Effector CD4-positive, alpha-beta T cell (primary cell): ENCODE data around the gene ANKRD36C.
A peak's percentile ranks its signal among the peaks of the same experiment; 100 is the strongest.
"Not testable (repeated sequence)": the region's sequence is repeated elsewhere in the genome, so short reads cannot be mapped to it uniquely, and the experiment has no call there.

Experiments used
- DNase-seq: peaks from one replicate; pipeline ENCODE4 v3.0.0-alpha.2; 2020

ANKRD36C gene

DNA sequence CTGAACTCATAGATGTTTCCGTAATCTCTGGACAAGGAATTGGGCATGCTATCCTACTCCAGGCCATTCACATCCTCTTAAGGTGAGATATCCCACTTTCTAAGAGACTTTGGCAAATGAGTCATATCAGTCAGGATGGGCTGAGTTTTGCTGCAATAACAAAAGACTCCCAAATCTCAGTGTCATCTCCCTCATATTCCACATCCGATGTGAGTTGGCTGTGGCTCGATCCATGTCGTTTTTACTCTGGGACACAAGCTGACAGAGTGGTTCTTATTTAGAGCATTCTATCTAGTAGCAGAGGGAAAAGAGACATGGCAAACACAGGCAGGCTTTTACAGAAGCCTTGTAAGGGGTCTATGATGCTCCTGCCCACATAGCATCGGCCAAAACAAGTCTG, 14.6 kb upstream of the ANKRD36C start:
- not testable (repeated sequence) for DNase-seq

DNA sequence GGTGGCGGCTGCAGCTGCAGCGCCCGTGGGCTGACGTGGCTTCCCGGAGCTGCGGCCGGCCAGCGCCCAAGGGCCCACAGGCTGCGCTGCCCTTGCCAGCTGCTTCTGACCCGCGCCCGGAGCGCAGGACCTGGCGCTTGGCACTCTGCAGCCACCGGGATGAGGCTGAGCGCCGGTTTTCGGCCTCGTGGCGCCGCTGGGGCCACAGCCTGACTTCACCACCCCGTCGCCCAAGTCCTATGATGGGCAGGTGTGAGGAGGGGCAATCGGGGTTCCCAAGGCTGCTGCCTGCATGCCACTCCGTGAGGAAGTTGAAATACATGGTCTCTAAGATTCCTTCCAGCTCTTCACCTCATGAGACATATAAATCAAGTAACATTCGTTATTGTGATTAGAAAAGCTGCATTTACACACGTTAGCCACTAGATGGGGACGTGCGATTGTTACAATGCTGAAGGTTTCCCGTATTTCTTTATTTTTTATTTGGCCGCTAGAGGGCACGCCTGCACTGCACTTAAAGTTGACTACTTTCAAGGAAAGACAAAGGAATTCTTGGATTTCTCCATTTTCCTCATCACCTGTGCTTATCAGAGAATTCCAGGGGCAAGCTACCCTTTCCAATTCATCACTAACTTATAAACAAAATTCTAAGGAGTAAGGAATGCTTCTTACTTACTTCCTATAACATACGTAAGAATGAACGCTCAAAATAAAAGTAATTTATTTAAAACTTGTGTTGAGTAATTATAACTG, 1.1 kb upstream of the ANKRD36C start:
- DNase-seq: peak; percentile 50

DNA sequence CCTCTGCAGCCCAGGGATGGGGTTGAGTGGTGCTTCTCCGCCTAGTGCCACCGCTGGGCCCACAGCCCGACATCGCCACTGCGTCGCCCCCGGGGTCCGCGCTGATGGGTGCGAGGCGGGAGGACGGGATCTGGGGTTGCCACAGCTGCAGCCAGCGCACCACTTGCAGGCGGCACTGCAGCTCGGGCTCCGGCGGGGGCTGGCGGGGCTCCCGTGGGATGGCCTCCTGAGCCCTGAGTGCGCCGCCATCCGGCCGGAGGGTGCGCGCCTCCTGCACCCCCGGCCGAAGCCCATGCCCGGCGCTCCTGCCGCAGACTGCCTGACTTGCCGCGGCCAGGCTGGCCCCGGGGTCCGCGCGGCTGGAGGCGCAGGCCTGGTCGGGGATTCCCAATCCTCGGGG, 478 bp upstream of the ANKRD36C start:
- DNase-seq: not testable (repeated sequence)

DNA sequence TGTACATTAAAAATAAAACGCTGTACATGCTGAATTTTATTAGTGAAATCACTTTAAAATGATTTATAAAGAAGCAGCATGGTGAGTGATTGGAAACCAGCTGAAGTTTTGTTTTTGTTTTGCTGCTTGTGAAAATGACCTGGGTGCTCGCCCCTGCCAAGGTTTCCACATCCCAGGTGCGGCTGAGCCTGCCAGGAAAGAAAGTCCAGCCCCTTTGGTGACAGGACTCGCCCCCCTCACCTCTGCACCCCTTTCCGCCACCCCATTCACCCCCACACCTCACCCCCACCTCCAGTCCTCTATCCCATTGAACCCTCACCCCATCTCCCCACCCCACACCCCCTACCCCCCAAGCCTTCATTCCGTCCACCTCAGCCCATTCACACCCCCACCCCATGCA, 740 bp downstream of the ANKRD36C start:
- DNase-seq: not testable (repeated sequence)

DNA sequence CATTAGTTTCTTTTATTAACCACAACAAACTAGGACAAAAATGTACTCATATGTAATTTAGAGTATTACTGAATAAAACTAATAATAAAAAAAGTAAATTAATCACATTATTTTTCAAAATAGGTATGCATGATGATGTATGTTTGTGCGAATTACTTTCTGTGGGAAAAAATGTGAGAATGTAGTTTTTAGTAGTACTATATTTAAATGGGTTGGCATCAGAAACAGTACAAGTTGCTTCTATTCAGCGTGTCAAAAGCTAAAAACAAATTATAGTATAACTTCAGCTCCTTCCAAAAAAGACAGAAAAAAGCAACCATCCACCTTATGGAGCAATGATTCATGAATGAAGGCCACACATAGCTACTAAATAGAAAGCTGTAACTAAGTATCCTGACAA, 40.0 kb downstream of the ANKRD36C start:
- DNase-seq: not testable (repeated sequence)

DNA sequence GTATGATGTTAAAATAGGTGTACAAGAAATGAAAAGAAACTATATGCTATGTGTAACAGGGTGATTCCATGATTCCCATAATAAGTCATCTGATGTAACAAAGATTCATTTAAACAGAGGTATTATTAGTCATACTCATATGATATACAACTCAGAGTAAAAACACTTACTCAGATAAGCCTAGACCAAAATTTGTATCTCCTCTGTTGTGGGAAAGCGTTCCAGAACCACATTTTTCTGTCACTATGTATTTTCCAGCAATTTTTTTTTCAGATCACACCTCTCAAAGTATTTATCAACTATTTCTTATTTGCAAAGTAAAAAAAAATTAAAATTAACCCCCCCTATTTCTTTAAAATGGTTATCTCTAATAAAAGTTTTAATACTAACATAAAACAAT, 43.6 kb downstream of the ANKRD36C start:
- not testable (repeated sequence) for DNase-seq

DNA sequence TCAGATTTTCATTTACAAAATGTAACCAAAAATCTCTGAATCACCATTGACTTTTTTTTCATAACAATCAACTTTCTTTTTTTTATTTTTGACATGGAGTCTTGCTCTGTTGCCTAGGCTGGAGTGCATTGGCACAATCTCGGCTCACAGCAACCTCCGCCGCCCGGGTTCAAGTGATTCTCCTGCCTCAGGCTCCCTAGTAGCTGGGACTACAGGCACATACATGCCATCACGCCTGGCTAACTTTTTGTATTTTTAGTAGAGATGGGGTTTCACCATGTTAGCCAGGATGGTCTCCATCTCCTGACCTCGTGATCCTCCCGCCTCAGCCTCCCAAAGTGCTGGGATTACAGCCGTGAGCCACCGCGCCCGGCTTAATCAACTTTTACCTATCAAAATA, 51.7 kb downstream of the ANKRD36C start:
- DNase-seq: not testable (repeated sequence)

DNA sequence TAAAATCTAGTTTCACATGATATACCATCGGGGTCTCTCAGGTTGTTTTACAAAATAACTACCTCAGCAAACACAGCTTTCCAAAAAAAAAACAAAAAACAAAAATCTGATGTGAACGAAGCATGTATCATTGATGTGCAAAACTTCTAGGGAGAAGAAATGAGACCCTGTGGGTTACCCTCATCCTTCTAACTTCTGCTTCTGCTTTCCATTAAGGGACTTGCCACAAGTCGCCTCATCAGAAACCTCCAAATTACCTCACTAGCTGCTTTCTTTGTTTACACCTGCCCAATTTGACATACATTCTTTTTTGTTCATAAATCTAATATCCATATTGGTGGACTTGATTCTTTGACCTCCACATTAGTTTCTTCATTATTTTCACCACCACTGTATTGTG, 60.9 kb downstream of the ANKRD36C start:
- DNase-seq: not testable (repeated sequence)

DNA sequence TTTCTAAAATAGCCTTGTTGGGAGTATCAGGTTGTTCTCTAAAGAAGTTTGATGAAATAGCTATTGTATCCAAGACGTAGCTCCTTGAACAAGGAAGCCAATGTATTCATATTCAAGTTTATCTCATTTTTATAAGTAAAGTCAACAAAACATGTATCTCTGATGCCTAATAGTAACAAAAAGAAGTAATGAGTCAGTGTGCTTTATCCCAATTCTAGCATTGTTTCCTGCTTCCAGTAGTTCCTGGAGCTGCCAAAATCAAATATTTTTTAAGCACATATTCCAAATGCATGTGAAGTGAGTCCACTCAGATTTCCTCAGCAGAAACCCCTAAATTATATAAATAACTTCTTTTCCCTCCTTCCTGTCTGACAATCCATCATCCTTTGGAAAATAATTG, 74.6 kb downstream of the ANKRD36C start:
- DNase-seq: not testable (repeated sequence)

DNA sequence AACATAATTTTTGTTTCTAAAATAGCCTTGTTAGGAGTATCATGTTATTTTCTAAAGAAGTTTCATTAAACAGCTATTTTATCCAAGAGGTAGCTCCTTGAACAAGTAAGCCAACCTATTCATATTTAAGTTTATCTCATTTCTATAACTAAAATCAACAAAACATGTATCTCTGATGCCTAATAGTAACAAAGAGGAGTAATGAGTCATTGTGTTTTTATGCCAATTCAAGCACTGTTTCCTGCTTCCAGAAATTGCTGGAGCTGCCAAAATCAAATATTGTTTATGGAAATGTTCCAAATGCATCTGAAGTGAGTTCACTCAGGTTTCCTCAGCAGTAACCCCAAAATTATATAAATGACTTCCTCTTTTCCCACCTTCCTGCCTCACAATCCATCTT, 76.5 kb downstream of the ANKRD36C start:
- not testable (repeated sequence) for DNase-seq

DNA sequence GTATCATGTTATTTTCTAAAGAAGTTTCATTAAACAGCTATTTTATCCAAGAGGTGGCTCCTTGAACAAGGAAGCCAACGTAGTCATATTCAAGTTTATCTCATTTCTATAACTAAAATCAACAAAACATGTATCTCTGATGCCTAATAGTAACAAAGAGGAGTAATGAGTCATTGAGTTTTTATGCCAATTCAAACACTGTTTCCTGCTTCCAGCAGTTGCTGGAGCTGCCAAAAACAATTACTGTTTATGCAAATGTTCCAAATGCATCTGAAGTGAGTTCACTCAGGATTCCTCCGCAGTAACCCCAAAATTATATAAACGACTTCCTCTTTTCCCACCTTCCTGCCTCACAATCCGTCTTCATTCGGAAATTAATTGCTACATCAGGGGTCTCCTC, 80.2 kb downstream of the ANKRD36C start:
- DNase-seq: not testable (repeated sequence)

DNA sequence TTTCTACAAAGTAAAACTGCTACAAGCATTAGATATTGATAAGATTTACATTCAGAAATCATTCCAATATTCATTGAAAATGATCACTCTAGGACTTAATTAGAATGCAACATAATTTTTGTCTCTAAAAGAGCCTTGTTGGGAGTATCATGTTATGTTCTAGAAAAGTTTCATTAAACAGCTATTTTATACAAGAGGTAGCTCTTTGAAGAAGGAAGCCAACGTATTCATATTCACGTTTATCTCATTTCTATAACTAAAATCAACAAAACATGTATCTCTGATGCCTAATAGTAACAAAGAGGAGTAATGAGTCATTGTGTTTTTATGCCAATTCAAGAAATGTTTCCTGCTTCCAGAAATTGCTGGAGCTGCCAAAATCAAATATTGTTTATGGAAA, 97.2 kb downstream of the ANKRD36C start:
- not testable (repeated sequence) for DNase-seq

DNA sequence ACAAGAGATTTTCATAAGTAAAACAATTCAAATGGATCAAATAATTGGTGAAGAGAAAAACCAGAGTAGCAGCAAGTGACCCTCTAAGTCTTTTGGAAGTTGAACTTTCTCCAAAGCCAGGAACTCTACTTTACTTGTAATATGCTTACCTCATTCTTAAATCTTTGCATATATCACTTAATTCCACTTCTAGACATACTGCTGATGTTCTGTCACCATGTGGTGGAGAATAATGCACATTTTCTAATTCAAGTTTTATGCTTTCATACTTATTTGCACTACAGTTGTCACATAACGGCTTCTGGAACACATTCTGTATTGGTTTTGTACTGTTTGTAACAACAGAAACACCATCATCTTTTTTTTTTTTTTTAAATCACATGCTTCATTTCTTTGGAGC, 123.7 kb downstream of the ANKRD36C start:
- DNase-seq: not testable (repeated sequence)

DNA sequence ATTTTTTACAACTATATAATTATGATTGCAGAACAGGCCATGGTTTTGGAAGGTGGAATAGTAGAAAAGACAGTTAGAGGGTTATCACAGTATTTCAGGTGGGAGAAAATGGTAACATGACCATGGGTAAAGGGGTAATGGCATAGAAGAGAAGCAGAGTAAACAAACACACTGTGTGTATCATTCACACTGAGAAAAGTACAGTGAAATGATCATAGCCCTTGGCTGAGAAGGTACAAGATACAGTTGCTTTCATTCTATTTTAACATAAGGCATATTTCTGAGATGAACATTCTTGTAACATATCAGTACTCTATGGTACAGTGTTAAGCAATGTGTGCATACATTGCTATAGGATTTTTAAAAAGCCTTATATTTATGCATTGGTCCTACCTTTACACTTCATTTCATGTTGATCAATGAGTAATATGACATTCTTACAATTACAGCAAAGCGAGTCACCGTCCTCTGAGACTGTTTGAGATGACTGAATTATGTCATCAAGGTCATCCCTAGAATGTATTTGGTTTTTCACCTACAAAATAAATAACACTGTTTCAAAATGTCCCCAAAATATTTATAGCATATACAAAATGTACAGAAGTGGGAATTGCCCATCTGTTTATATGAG, 124.5 kb downstream of the ANKRD36C start:
- not testable (repeated sequence) for DNase-seq

DNA sequence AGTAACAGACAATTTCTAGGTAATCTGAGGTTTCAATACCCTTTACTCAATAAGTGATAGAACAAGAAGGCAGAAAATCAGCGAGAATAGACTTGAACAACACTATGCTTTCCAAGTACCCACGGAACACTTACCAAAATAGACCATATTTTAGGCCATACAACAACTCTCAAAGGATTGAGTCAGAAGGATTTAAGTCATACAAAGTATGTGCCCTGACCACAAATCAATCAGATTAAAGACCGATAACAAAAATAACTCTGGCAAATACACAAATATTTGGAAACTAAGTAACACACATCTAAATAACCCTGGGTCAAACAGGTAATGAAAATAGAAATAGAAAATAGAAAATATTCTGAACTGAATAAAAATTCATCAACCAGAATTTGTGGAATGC, 129.5 kb downstream of the ANKRD36C start:
- DNase-seq: not testable (repeated sequence)

DNA sequence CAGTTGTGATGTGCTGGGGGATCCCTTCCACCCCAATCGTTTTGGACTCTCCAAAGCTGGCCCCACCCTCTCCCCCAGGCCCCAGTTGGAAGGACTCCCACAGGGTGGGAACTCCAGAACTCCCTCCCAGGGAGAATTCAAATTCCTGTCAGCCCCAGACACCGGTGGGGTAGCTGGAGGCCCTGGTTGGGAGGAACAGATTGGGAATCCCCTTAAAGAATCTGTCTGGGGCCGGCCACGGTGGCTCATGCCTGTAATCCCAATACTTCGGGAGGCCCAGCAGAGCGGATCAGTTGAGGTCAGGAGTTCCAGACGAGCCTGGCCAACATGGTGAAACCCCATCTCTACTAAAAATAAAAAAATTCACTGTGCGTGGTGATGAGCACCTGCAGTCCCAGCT, 155.5 kb downstream of the ANKRD36C start:
- no peak for DNase-seq

DNA sequence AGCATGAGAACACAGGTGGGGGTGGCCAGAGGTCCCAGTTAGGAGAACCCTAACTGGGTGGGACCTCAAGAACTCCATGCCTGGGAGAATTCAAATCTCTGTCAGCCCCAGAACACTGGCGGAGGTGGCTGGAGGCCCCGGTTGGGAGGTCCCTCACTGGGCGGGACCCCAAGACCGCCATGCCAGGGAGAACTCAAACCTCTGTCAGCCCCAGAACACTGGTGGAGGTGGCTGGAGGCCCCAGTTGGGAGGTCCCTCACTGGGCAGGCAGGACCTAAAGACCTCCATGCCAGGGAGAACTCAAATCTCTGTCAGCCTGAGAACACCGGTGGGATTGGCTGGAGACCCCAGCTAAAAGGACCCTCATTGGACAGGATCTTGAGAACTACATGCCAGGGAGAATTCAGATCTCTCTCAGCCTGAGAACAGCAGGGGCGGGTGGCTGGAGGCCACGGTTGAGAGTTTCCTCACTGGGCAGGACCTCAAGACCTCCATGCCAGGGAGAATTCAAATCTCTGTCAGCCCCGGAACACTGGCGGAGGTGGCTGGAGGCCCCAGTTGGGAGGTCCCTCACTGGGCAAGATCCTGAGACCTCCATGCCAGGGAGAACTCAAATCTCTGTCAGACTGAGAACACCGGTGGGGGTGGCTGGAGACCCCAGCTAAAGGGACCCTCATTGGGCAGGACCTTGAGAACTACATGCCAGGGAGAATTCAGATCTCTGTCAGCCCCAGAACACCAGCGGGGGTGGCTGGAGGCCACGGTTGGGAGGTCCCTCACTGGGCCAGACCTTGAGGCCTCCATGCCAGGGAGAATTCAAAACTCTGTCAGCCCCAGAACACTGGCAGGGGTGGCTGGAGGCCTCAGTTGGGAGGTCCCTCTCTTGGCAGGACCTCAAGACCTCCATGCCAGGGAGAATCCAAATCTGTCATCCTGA, 157.3 kb downstream of the ANKRD36C start:
- DNase-seq: not testable (repeated sequence)

DNA sequence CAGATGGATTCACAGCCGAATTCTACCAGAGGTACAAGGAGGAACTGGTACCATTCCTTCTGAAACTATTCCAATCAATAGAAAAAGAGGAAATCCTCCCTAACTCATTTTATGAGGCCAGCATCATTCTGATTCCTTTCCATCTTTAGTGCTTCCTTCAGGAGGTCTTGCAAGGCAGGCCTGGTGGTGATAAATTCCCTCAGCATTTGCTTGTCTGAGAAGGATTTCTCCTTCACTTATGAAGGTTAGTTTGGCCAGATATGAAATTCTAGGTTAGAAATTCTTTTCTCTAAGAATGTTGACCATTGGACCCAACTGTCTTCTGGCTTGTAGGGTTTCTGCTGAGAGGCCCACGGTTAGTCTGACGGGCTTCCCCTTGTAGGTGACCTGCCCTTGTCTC, 167.4 kb downstream of the ANKRD36C start:
- not testable (repeated sequence) for DNase-seq

DNA sequence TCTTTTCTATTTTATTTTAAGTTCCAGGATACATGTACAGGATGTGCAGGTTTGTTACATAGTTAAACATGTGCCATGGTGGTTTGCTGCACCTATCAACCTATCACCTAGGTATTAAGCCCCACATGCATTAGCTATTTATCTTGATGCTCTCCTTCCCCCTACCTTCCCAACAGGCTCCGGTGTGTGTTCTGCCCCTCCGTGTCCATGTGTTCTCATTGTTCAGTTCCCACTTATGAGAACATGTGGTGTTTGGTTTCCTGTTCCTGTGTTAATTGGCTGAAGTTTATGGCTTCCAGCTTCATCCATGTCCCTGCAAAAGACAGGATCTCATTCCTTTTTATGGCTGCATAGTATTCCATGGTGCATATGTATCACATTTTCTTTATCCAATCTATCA, 174.1 kb downstream of the ANKRD36C start:
- DNase-seq: not testable (repeated sequence)

DNA sequence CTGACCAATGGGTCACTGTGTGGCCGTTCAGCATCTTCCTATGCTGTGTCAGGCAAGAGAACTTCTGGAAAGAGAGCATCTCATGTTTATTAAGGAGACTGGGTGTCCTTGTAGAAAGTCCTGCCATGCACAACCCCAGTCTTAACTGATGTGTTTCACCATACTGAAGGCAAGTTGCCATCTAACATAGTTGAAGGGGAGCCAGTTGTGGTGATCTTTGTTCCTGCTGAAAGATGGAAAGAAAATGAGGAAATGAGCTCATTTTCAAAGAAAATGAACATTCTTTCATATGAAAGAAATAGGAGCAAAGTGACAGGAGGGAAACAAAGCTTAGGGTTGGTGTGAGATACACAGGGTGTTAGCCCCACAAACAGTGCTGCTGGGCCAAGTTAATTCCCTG, 178.3 kb downstream of the ANKRD36C start:
- not testable (repeated sequence) for DNase-seq

DNA sequence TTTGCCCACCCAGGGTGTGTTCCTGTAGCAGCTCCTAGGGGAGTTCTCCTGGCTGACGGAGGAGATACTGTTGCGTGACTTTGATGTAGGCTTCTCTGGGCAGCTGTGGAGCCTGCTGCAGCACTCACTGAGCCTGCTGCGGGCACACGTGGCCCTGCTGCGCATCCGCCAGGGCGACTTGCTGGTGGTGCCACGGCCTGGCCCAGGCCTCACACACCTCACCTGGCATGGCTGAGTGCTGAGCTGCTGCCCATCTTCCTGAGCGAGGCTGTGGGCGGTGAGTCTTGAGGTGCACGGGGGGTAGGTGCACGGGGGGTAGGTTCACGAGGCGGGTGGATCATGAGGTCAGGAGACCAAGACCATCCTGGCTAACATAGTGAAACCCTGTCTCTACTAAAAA, 191.7 kb downstream of the ANKRD36C start:
- no peak for DNase-seq

DNA sequence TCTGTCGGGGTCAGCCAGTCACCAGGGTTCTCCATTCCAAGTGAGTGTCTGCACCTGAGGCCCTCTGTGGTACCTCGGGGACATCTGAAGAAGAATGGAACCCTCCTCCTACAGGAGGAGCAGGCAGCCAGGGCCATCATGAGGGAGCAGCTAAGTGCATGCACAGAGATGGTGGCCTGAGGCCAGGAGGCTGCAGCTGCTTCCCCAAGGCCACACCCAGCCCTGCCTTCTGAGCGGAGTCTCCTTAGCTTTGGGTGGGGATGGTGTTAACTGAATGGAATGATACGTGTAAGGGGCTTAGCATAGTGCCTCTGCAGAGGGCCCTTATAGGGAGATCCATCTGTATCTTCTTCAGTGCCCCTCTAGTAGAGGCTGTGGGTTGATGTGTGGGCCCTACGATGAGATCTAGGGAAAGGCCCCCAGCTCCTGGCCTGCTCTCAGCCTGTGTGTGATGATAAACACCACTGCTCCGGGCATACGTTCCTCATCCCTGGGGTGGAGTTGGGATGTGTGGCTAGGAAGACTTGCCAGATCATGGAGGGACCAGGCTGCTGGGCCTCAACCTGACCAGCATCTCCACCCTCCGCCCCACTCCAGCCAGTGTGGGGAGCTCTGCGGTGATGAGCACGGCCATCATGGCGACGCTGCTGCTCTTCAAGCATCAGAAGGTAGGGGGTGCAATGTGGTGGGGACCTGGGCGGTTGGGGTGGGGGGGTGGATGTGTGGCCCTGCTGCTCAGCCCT, 192.3 kb downstream of the ANKRD36C start:
- not testable (repeated sequence) for DNase-seq
